Esophagus muscularis mucosa (tissue), 4 donors: ENCODE results near the gene PCBP3. TPM values are rescaled to one million over a fixed set of nuclear protein-coding genes. Genes with fewer than 3 reads are reported as not detected.

ENCODE experiments used
- DNase-seq: peaks from one replicate; pipeline ENCODE4 v3.0.0-alpha.2; 2017; ENCODE audit errors: extremely low spot score
- H3K27ac ChIP-seq, 4 donors: fragments of 200-600 bp; sonication (generic); replicated peaks in 1 of 4; 1 replicate in 3 of 4; 2 replicates in 1 of 4; pipeline ENCODE4 v1.5.1; 2016 to 2019; ENCODE audit warnings: mild to moderate bottlenecking in 1 of 4
- H3K27me3 ChIP-seq, 4 donors: fragments of 200-600 bp; sonication (generic); one replicate each; pipeline versions ENCODE4 v1.5.1 to v1.6.0; 2016 to 2019
- H3K36me3 ChIP-seq, 4 donors: fragments of 200-600 bp; sonication (generic); one replicate each; pipeline ENCODE4 v1.5.1; 2016 to 2019
- H3K4me1 ChIP-seq, 4 donors: fragments of 200-600 bp; sonication (generic); one replicate each; pipeline ENCODE4 v1.5.1; 2016 to 2019
- H3K4me3 ChIP-seq, 4 donors: fragments of 200-600 bp; sonication (generic); 1 replicate in 2 of 4; 2 replicates in 2 of 4; pipeline ENCODE4 v1.5.1; 2016 to 2019; ENCODE audit warnings: mild to moderate bottlenecking in 4 of 4, moderate library complexity in 1 of 4
- H3K9me3 ChIP-seq, 4 donors: fragments of 200-600 bp; sonication (generic); 1 replicate in 3 of 4; 2 replicates in 1 of 4; pipeline ENCODE4 v1.5.1; 2016 to 2019
- EP300 ChIP-seq: sonication (generic); formaldehyde crosslinking; IDR thresholded peaks from one replicate; pipeline ENCODE4 v1.6.1; 2017; ENCODE audit warnings: antibody characterized with exemption
- POLR2A ChIP-seq: fragments of 450-650 bp; IDR thresholded peaks from one replicate; pipeline ENCODE4 v1.6.1; 2017; ENCODE audit warnings: antibody characterized with exemption, moderate library complexity, mild to moderate bottlenecking, low read depth
- POLR2AphosphoS5 ChIP-seq, 2 donors: sonication (generic); formaldehyde crosslinking; IDR thresholded peaks; one replicate each; pipeline ENCODE4 v1.6.1; 2017; ENCODE audit warnings: antibody characterized with exemption in 2 of 2
- WGBS: methylation state at CpG from one replicate; pipeline ENCODE4 v1.1.5; 2018; 5-methylcytosine and 5-hydroxymethylcytosine counted together
- intact Hi-C: fragments of 100-400 bp; cut with DNase I; formaldehyde crosslinking; loops from one replicate; pipeline ENCODE4 v1.15.1; 2023
- total RNA-seq, 4 donors: library from RNA; depleted of rRNA; stranded (reverse); fragments of >200 nt; gene quantifications; one replicate each; pipeline versions ENCODE4 v1.1.0 to v1.2.1, GENCODE V29; 2016
- TF ChIP-seq, protein P1 (sequence below), 3 experiments: fragments of 200-600 bp in 2 of 3; fragments of 450-650 bp in 1 of 3; sonication (generic) in 2 of 3; IDR thresholded peaks; one replicate each; pipeline ENCODE4 v1.5.1; 2017 to 2019; ENCODE audit warnings: antibody characterized with exemption in 3 of 3, mild to moderate bottlenecking in 2 of 3, moderate library complexity in 1 of 3

The PCBP3 gene
- total RNA-seq, 4 donors from 2014 or later = 7.5 to 9.2 (median 8.1) TPM

DNA sequence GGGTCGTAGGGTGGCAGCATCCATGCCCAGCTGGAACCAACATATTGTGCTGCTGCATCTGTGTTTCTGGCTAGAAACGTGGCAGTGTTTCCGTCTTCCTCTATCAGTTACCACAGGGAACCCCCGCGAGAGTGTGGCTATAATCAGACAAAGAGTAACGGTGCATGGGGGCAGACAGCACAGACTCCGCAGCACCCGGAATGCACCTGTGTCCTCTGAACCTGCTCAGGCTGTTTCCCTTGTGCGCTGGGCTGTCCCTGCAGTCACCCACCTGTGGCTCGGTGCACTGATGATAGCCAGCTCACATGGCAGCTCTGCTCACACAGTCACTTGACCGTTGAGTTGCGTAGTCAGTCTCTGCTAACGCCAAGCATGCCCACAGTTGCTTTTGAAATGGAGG, 11.4 kb upstream of the PCBP3 start:
- 91% methylated on average over 6 of the region's 13 CpGs for WGBS
- TF ChIP-seq, protein P1, sequence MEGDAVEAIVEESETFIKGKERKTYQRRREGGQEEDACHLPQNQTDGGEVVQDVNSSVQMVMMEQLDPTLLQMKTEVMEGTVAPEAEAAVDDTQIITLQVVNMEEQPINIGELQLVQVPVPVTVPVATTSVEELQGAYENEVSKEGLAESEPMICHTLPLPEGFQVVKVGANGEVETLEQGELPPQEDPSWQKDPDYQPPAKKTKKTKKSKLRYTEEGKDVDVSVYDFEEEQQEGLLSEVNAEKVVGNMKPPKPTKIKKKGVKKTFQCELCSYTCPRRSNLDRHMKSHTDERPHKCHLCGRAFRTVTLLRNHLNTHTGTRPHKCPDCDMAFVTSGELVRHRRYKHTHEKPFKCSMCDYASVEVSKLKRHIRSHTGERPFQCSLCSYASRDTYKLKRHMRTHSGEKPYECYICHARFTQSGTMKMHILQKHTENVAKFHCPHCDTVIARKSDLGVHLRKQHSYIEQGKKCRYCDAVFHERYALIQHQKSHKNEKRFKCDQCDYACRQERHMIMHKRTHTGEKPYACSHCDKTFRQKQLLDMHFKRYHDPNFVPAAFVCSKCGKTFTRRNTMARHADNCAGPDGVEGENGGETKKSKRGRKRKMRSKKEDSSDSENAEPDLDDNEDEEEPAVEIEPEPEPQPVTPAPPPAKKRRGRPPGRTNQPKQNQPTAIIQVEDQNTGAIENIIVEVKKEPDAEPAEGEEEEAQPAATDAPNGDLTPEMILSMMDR (IDR thresholded peaks at IDR 0.05) = no peak
- TF ChIP-seq EP300 (no peak), POLR2AphosphoS5 (IDR thresholded peaks at IDR 0.05) (no peak), POLR2A (no peak)

DNA sequence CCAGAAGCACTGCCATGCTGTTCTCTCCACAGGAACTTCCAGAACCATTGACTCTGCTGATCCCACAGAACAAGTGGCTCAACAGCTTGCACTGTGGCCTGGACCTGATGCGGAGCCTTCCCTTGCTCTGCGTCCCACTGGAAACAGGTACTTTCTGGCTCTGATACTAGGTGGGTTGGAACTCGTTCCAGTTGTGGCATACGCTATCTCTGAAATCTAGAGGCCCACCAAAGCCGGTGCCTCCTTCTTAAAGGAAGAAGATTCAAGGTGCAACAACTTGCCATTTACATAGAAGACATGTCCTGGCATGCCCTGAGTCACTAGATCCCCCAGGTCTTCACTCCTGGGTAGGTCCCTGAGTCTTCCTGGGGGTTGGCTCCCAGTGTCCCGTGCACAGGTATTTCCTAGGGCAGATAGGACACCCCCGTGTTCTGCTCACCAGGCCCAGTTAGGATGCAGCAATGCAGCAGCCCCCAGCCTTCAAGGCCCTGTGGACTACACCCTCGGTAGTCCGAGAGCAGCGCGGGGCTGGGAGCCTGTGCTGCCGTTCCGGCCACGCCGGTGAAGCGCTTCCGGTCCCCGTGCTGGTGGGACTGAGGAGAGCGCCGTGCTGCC, 10.8 kb upstream of the PCBP3 start:
- Histone ChIP-seq H3K27me3 (peaks cover 0 to 20% (median 0%) of the 10 kb centered on the region in 4 donors), H3K27ac (no peak overlapping the region), H3K4me1 (no peaks in the 10 kb centered on the region), H3K36me3 (no peaks in the 10 kb centered on the region), H3K4me3 (no peak overlapping the region), H3K9me3 (no peaks in the 10 kb centered on the region)
- DNase-seq = peak; percentile 78
- TF ChIP-seq, protein P1 (IDR thresholded peaks at IDR 0.05) = no peak
- no peak for TF ChIP-seq EP300
- TF ChIP-seq POLR2AphosphoS5 (IDR thresholded peaks at IDR 0.05) = no peak
- no peak for TF ChIP-seq POLR2A
- intact Hi-C loops = no loop called here
- 92% methylated on average over 12 of the region's 20 CpGs for WGBS

More for the DNA sequence above, 11.4 kb upstream of the PCBP3 start:
- Histone ChIP-seq H3K4me1 (no peaks in the 10 kb centered on the region), H3K4me3 (no peak overlapping the region), H3K9me3 (no peaks in the 10 kb centered on the region), H3K36me3 (no peaks in the 10 kb centered on the region), H3K27ac (no peak overlapping the region), H3K27me3 (peaks cover 0 to 19% (median 0%) of the 10 kb centered on the region in 4 donors)
- intact Hi-C loops = no loop called here
- DNase-seq = peak; percentile 62

DNA sequence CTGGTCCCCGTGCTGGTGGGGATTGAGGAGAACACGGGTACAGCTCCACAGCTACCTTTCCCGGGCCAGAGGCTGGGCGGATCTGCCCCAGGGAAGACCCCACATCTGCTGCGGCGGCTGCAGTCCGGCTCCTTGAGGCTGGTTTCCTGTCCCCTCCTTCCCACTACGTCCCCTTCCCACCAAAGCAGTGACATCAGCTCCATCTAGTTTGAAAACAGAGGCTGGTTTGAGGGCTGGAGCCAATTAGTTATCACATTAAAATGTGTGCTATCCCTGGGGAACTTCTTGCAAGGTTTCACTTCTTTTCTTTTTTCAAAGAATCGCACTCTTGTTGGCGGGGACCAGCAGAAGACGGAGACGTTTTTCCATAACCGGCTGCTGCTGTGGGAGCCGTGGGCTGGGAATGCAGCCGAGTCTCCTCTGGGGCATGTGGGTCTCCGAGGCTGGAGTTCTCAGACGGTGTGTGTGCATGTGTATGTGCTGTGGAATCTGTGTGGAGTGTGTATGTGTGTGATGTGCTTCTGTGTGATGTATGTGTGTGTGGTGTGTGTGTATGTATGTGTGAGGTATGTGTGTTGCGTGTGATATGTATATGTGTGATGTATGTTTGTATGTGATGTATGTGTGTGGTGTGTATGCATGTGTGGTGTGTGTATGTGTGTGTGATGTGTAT, 8.9 kb upstream of the PCBP3 start:
- 50% methylated on average over 18 of the region's 18 CpGs for WGBS
- intact Hi-C loops = no loop called here

DNA sequence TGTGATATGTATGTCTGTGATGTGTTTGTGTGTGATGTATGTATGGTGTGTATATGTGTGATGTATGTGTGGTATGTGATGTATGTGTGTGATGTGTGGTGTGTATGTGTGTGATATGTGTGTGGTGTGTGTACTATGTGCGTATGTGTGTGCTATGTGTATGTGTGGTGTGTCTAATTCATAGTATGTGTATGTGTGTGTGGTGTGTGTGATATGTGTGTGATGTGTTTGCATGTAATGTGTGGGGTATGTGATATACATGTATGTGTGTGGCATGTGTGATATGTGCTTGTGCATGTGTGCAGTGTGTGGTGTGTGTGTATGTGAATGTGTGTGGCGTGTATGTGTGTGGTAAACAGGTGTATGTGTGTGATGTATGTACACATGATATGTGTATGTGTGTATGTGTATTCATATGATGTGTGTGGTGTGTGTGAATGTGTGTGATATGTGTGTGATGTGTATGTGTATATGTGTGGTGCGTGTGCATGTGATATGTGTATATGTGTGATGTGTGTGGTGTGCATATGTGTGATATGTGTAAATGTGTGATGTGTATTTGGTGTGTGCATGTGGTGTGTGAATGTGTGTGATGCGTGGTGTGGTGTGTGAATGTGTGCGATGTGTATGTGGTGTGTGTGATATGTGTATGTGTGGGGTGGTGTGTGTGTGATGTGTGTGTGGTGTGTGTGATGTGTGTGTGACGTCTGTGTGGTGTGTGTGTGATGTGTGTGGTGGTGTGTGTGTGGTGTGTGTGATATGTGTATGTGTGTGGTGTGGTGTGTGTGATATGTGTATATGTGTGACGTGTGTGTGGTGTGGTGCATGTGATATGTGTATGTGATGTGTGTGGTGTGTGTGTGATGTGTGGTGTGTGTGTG, 8.0 kb upstream of the PCBP3 start:
- no peaks in the 10 kb centered on the region for H3K4me1 ChIP-seq
- intact Hi-C loops = no loop called here
- 91% methylated on average over 7 of the region's 7 CpGs for WGBS
- TF ChIP-seq EP300 (no peak), POLR2A (no peak), POLR2AphosphoS5 (IDR thresholded peaks at IDR 0.05) (no peak)
- peak; percentile 75 for DNase-seq
- no peak overlapping the region for H3K4me3 ChIP-seq
- H3K27me3 ChIP-seq = peaks cover 0 to 9% (median 0%) of the 10 kb centered on the region in 4 donors
- H3K9me3 ChIP-seq = no peaks in the 10 kb centered on the region
- no peaks in the 10 kb centered on the region for H3K36me3 ChIP-seq
- H3K27ac ChIP-seq = no peak overlapping the region

More for the DNA sequence above, 8.9 kb upstream of the PCBP3 start:
- Histone ChIP-seq H3K27ac (no peak overlapping the region), H3K4me3 (no peak overlapping the region), H3K9me3 (no peaks in the 10 kb centered on the region), H3K27me3 (peaks cover 0 to 17% (median 0%) of the 10 kb centered on the region in 4 donors), H3K4me1 (no peaks in the 10 kb centered on the region), H3K36me3 (no peaks in the 10 kb centered on the region)
- TF ChIP-seq POLR2AphosphoS5 (IDR thresholded peaks at IDR 0.05) (no peak), POLR2A (no peak), EP300 (no peak)
- TF ChIP-seq, protein P1 (IDR thresholded peaks at IDR 0.05) = no peak
- no peak for DNase-seq

DNA sequence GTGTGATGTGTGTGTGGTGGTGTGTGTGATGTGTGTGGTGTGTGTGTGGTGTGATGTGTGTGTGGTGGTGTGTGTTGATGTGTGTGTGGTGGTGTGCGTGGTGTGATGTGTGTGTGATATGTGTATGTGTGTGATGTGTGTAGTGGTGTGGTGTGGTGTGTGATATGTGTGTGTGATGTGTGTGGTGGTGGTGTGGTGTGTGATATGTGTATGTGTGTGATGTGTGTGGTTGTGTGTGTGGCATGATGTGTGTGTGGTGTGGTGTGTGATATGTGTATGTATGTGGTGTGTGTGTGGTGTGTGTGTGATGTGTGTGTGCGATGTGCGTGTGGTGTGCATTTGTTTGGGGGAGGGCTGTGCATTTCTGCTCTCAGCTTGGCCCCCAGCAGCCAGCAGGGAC, 7.1 kb upstream of the PCBP3 start:
- Histone ChIP-seq H3K36me3 (no peaks in the 10 kb centered on the region), H3K27ac (no peak overlapping the region), H3K27me3 (peaks cover 0 to 7% (median 0%) of the 10 kb centered on the region in 4 donors), H3K4me3 (no peak overlapping the region), H3K9me3 (no peaks in the 10 kb centered on the region), H3K4me1 (peaks cover 0 to 7% (median 0%) of the 10 kb centered on the region in 4 donors)
- 87% methylated on average over 3 of the region's 3 CpGs for WGBS
- intact Hi-C loops = no loop called here
- DNase-seq = no peak
- TF ChIP-seq POLR2A (no peak), EP300 (no peak), POLR2AphosphoS5 (IDR thresholded peaks at IDR 0.05) (no peak)
- TF ChIP-seq, protein P1 (IDR thresholded peaks at IDR 0.05) = no peak
